ENCODE measurements around the gene TMCO4. TPM values are rescaled to one million over a fixed set of nuclear protein-coding genes. Genes with fewer than 3 reads are reported as not detected.
A peak's percentile ranks its signal among the peaks of the same experiment; 100 is the strongest.

The TMCO4 gene
- total and polyA plus RNA-seq, 10 of the 15 experiments (the other 5 are each of a cell fraction or from before 2014, with no cell fraction given): 2.4 to 20.8 (median 13.0) TPM

GRCh38 chr1:19799230-19800075 lies at the start of gene TMCO4 (continued):
- TF ChIP-seq BCL3 (IDR thresholded peaks at IDR 0.05; ENCODE audit: borderline replicate concordance, insufficient read depth, low read depth, low read length, poor library complexity, severe bottlenecking) (no peak), SPI1 (IDR thresholded peaks at IDR 0.05; ENCODE audit: borderline replicate concordance, insufficient read depth, low read depth, low read length) (no peak), FOXM1 (IDR thresholded peaks at IDR 0.05; ENCODE audit: low read depth, low read length) (no peak), SIN3A (IDR thresholded peaks at IDR 0.05; ENCODE audit: low read depth, low read length) (no peak), RCOR1 (conservative IDR thresholded peaks at IDR 0.05; ENCODE audit: low read depth, low read length) (no peak), NBN (IDR thresholded peaks at IDR 0.05) (no peak), SKIL (IDR thresholded peaks at IDR 0.05; ENCODE audit: low read depth, poor library complexity, severe bottlenecking) (no peak), MYB (IDR thresholded peaks at IDR 0.05; ENCODE audit: borderline replicate concordance, low read depth, low read length) (no peak), MXI1 (IDR thresholded peaks at IDR 0.05; ENCODE audit: low read depth, low read length) (no peak; the same call in 1 of the 2 replicates), RELA (IDR thresholded peaks at IDR 0.05; ENCODE audit: borderline replicate concordance, partially characterized antibody) (no peak), CREB1 (IDR thresholded peaks at IDR 0.05; ENCODE audit: low read depth) (no peak), SMARCA5 (IDR thresholded peaks at IDR 0.05) (peak; percentile 21; the same call in 1 of the 2 replicates), YBX1 (IDR thresholded peaks at IDR 0.05) (no peak), ETV6 (conservative IDR thresholded peaks at IDR 0.05 in 1 of 2, IDR thresholded peaks at IDR 0.05 in 1 of 2; ENCODE audit: borderline replicate concordance in 1 of 2, low read depth in 1 of 2) (no peak), BCL11A (IDR thresholded peaks at IDR 0.05; ENCODE audit: low read depth, low read length) (no peak), CUX1 (IDR thresholded peaks at IDR 0.05; ENCODE audit: insufficient replicate concordance, low read depth, low read length) (no peak), SP1 (IDR thresholded peaks at IDR 0.05; ENCODE audit: low read depth, low read length) (no peak), GABPA (IDR thresholded peaks at IDR 0.05; ENCODE audit: low read depth) (no peak), PBX3 (IDR thresholded peaks at IDR 0.05; ENCODE audit: insufficient replicate concordance, low read depth, low read length) (no peak)
